SIG-M5 (cell line): Measurements from ENCODE around the gene PEX5L.

ENCODE experiments used
- DNase-seq: peaks from one replicate; lab custom pipeline; 2025; lab: John Stamatoyannopoulos, UW

PEX5L gene

DNA sequence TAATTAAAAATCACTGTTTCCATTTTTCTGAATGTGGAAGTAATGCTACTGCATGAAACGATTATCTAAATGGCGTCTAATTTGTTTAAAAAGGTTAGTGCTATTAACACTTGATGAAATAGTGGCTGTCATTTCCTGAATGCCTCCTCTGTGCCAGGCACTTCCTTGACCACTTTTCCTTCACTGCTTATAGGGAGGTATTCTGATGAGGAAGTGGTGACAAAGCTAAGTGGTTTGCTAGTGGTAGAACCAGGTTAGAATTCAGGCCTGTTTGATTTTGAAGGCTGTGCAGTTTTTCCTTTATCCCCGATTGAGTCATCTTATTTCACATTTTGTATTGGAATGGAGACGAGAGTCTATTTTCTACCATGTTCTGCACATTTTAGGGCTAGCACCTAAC lies 264.9 kb downstream of the PEX5L start:
- DNase-seq: no peak

DNA sequence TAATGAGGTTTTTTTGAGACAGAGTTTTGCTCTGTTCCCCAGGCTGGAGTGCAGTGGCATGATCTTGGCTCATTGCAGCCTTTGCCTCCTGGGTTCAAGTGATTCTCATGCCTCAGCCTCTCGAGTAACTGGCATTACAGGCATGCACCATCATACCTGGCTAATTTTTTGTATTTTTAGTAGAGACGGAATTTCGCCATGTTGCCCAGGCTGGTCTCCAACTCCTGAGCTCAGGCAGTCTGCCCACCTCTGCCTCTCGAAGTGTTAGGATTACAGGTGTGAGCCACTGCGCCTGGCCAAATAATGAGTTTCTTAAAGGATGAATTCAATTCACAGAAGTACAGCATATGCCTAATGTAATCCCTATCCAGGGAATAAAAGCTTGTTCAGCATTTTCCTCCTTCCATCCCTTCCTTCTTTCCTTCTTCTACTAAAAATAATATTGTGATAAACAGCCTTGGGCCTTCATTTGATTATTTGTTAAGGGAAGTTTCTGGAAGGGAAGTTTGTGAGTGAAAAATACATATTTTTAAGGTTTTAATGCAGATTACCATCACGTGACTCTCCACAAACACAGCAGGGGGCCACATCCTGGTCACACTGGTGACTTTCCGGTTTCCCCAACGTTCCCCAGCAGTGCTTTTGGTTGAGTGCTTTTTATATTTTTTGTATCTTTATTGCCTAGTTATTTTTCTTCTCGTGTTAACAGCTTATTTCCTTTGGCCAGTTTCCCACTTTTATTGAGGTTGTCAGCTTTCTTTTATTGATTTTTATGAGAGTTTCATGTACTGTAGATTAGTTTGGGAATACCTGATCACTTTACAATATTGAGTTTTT lies 267.1 kb downstream of the PEX5L start:
- no peak for DNase-seq

DNA sequence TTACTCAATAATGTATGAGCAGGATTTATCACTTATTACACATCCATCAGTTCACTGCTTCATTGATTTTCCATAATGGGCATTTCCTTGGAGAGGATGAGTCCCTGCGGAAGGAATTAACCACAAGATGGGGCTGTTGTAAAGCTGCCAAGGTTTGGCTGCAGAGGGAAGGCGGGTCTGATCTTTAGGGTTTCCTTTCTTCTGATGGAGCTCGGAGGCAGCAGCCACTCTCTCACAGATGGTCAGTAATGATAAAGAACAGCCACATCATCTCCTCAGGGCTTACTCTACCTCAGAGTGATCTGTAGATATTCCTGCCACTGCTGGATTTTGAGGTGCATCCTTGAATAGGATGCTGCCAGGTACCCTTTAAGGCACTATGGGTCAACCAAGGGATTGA lies 268.7 kb downstream of the PEX5L start:
- DNase-seq: no peak

DNA sequence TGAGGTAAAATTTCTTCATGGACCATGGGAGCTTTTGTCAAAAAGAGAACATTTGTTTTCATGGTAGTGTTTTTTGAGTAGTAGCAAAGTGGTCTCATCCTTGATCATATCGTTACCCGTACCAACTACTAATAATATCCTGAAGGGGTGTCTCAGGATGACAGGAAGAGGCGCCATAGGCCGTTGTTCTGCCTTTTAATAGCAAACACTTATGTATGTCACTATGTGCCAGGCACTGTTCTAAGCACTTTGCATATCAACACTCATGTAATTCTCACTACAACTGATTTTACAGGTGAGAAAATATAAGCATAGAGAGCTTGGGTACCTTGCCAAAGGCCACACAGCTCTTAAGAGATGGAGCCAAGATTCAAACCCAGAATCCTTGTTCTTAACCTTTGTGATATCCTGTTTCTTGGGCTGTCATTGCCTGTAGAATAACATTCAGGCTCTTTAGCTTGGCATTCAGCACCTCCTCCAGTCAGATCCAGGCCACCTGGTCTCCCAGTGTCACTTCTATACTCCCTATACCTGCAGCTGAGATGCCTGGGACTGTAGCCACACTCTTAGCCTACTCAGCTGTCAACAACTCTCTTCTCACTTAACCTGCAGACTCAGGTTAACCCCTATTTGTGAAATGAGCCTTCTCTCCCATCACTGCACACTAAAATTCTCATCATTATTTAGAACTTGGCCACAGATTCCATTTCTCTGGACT lies 270.2 kb downstream of the PEX5L start:
- DNase-seq: no peak

DNA sequence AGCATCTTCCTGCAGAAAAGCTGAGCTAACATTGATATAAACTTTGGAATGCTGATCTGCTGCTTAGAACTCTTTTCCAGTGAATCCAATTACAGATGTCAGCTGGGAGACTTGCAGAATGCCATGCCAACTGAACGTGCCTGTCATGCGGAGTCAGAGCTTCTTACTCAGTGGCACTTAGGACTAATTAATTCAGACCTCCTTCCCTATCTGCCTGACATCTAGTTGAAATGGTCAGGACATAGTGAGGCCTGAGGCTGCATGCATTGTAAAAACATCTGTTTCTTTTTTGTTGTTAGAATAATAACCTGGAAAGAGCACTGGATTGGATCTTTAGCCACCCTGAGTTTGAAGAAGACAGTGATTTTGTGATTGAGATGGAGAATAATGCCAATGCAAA lies 271.3 kb downstream of the PEX5L start:
- DNase-seq: no peak

DNA sequence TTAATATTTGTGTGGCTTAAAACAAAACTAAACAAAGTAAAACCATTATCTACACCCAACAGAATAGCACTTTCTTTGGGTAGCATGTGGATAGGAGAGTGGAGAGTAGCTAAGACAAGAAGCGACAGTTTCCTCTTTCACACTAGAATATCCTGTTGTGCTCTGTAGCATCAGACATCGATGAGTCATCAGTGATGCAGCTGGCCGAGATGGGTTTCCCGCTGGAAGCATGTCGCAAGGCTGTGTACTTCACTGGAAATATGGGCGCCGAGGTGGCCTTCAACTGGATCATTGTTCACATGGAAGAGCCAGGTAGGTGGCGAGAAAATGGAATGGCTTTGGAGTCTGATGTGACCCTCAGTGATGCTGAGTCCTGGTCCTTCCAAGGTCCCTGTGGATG lies 275.8 kb downstream of the PEX5L start:
- no peak for DNase-seq

DNA sequence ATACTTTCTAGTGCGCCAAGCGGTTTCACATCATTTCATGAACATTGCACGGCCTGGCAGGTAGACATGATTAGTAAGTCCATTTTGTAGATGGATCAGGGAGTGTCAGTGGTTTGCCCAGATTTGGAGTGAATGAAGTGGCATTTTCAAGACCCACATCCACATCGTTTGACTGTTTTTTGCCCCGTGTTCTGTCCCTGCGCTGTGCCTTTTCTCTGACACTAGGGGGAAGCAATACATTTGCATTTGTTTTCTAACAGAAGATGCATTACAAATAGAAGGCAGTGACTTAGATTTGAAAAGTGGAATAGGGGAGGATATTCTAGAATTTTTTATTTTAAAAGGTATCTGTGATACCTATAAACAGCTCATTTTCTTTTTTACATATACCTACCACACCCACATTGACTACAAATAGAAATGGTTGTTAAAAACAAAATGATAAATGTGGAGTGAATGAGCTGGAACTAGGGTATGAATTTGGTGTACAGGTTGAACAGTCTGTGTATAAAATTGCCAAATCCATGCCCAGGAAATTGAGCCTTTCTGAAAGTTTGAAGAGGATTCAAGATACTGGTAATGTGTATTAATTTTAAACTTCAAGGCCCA lies 285.9 kb downstream of the PEX5L start:
- no peak for DNase-seq

DNA sequence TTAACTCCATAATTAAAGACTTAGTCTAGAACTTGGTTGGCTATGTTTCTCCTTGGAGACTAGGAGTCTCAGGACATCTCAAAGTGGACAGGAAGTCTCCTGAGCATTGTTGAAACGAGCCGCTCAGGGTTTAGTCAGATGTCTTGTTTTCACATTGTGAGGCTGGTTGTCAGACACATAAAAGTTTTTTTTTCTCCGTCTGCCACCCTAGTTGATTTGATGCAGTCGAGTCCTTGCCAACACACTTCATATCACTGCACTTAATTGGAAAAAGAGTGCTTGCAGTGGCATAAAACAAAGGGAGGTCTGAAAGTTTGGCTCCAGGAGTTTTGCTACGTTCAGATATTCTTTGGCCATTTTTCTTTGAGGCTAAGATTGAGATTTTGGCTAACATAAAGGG lies 291.0 kb downstream of the PEX5L start:
- DNase-seq: no peak

DNA sequence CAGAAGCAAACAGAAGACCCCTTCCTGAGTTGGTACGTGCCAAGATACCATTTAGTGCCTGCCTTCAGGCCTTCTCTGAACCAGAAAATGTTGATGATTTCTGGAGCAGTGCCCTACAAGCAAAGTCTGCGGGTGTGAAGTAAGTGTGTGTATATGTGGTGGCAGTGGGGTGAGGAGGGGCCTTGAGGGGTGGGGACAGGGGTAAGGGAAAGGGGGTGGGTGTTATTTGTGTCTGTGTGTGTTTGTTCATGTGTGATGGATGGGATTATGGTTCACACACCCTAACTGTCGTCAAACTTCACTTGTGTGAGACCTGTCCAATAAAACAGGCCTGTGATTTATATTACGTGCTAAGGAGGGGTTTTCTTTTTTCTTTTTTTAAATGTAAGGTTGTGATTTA lies 291.7 kb downstream of the PEX5L start:
- DNase-seq: no peak
